ENCODE data around the gene HOXD1.

- TF ChIP-seq, protein P1, sequence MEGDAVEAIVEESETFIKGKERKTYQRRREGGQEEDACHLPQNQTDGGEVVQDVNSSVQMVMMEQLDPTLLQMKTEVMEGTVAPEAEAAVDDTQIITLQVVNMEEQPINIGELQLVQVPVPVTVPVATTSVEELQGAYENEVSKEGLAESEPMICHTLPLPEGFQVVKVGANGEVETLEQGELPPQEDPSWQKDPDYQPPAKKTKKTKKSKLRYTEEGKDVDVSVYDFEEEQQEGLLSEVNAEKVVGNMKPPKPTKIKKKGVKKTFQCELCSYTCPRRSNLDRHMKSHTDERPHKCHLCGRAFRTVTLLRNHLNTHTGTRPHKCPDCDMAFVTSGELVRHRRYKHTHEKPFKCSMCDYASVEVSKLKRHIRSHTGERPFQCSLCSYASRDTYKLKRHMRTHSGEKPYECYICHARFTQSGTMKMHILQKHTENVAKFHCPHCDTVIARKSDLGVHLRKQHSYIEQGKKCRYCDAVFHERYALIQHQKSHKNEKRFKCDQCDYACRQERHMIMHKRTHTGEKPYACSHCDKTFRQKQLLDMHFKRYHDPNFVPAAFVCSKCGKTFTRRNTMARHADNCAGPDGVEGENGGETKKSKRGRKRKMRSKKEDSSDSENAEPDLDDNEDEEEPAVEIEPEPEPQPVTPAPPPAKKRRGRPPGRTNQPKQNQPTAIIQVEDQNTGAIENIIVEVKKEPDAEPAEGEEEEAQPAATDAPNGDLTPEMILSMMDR (conservative IDR thresholded peaks at IDR 0.05 in 1 of 2, IDR thresholded peaks at IDR 0.05 in 1 of 2; ENCODE audit: extremely low read depth in 1 of 2, insufficient read depth in 1 of 2, low read depth in 1 of 2, low read length in 2 of 2) = no peak
- peak; percentile 95 for TF ChIP-seq EZH2 (IDR thresholded peaks at IDR 0.05; ENCODE audit: borderline replicate concordance, low read length)
Observed at GRCh38 chr2:176187899-176188773, at the start of gene HOXD1.
